SK-N-SH (cell line): ENCODE measurements around the gene CA7. TPM values are rescaled to one million over a fixed set of nuclear protein-coding genes. Genes with fewer than 3 reads are reported as not detected.

Experiments
- CTCF ChIA-PET: fragments of 300-600, 350-600 bp; formaldehyde crosslinking; extraction: SDS; loops from one replicate; lab custom pipeline; 2021; lab: Yijun Ruan, JAX
- POLR2A ChIA-PET: fragments of 350-600 bp; sonication (Branson Sonifier 250); formaldehyde crosslinking; extraction: SDS; loops from one replicate; lab custom pipeline; 2020; ENCODE audit warnings: antibody characterized with exemption, inconsistent platforms; lab: Yijun Ruan, JAX
- DNase-seq: peaks from one replicate; pipeline ENCODE4 v3.0.0; 2012
- H2AFZ ChIP-seq: fragments of 200-600 bp; sonication (generic); 2 replicates; pipeline ENCODE4 v1.8.1; 2016; ENCODE audit warnings: antibody characterized with exemption, mild to moderate bottlenecking, low read depth
- H3F3A ChIP-seq: fragments of 200-600 bp; sonication (generic); replicated peaks from 2 replicates; pipeline ENCODE3; 2016; ENCODE audit warnings: antibody characterized with exemption, mild to moderate bottlenecking; ENCODE audit not compliant: insufficient read depth
- H3K27ac ChIP-seq, 2 experiments: fragments of 200-500 bp in 1 of 2; fragments of 200-600 bp in 1 of 2; sonication (Bioruptor generic) in 1 of 2; sonication (generic), shearing (Covaris generic) in 1 of 2; 2 replicates each; pipeline versions ENCODE4 v1.5.1 to v1.6.1; 2014 to 2016; ENCODE audit warnings: low read depth in 2 of 2, inconsistent platforms in 1 of 2, low read length in 1 of 2, mild to moderate bottlenecking in 1 of 2, mixed read lengths in 1 of 2
- H3K27me3 ChIP-seq: fragments of 200-600 bp; sonication (generic), shearing (Covaris generic); 2 replicates; pipeline ENCODE4 v1.6.1; 2016; ENCODE audit warnings: mixed run types; ENCODE audit not compliant: insufficient read depth
- H3K36me3 ChIP-seq, 2 experiments: fragments of 200-500 bp in 1 of 2; fragments of 200-600 bp in 1 of 2; sonication (Bioruptor generic) in 1 of 2; sonication (generic) in 1 of 2; replicated peaks in 1 of 2; 2 replicates each; pipeline versions ENCODE3 to v1.5.1; 2014 to 2016; ENCODE audit warnings: low read length in 1 of 2, mild to moderate bottlenecking in 1 of 2; ENCODE audit not compliant: insufficient read depth in 2 of 2, control insufficient read depth in 1 of 2
- H3K4me1 ChIP-seq, 2 experiments: fragments of 200-500 bp in 1 of 2; fragments of 200-600 bp in 1 of 2; sonication (Bioruptor generic) in 1 of 2; sonication (generic), shearing (Covaris generic) in 1 of 2; 2 replicates each; pipeline versions ENCODE4 v1.5.1 to v1.6.1; 2014 to 2016; ENCODE audit warnings: low read depth in 1 of 2, low read length in 1 of 2, mixed run types in 1 of 2; ENCODE audit not compliant: insufficient read depth in 2 of 2, control insufficient read depth in 1 of 2
- H3K4me2 ChIP-seq: fragments of 200-600 bp; sonication (generic), shearing (Covaris generic); 2 replicates; pipeline ENCODE4 v1.6.1; 2017; ENCODE audit warnings: mixed run types
- H3K4me3 ChIP-seq, 2 experiments: fragments of 200-500 bp in 1 of 2; fragments of 200-600 bp in 1 of 2; sonication (Bioruptor generic) in 1 of 2; sonication (generic), shearing (Covaris generic) in 1 of 2; 2 replicates each; pipeline versions ENCODE4 v1.5.1 to v1.8.1; 2014 to 2016; ENCODE audit warnings: low read depth in 2 of 2, inconsistent platforms in 1 of 2, low read length in 1 of 2, mild to moderate bottlenecking in 1 of 2, mixed read lengths in 1 of 2, moderate library complexity in 1 of 2
- H3K79me2 ChIP-seq: fragments of 200-600 bp; sonication (generic); 2 replicates; pipeline ENCODE4 v1.8.1; 2017; ENCODE audit warnings: mild to moderate bottlenecking; ENCODE audit not compliant: insufficient read depth
- H3K9ac ChIP-seq: fragments of 200-600 bp; sonication (generic); 2 replicates; pipeline ENCODE4 v1.6.1; 2017; ENCODE audit warnings: mixed run types
- H3K9me2 ChIP-seq: fragments of 200-600 bp; sonication (generic); 2 replicates; pipeline ENCODE4 v1.6.1; 2017; ENCODE audit warnings: mixed run types
- H3K9me3 ChIP-seq: fragments of 200-600 bp; sonication (generic); 2 replicates; pipeline ENCODE4 v1.6.1; 2017; ENCODE audit warnings: mixed run types, mild to moderate bottlenecking, moderate library complexity
- H4K20me1 ChIP-seq: fragments of 200-600 bp; sonication (generic); 2 replicates; pipeline ENCODE4 v1.6.1; 2017; ENCODE audit warnings: mild to moderate bottlenecking, mixed run types; ENCODE audit not compliant: insufficient read depth
- ELF1 ChIP-seq: IDR thresholded peaks from 2 replicates; pipeline ENCODE4 v1.4.0; 2012
- EP300 ChIP-seq, 2 experiments: IDR thresholded peaks; 2 replicates each; pipeline versions ENCODE4 v1.4.0 to v1.6.1; 2012; ENCODE audit warnings: borderline replicate concordance in 1 of 2, low read depth in 1 of 2, low read length in 1 of 2
- GABPA ChIP-seq: IDR thresholded peaks from 2 replicates; pipeline ENCODE4 v1.4.0; 2012; ENCODE audit warnings: low read depth, mild to moderate bottlenecking
- IRF3 ChIP-seq: fragments of 150-350 bp; IDR thresholded peaks from 2 replicates; pipeline ENCODE4 v1.6.1; 2016; ENCODE audit warnings: mild to moderate bottlenecking, low read depth, low read length
- MXI1 ChIP-seq: IDR thresholded peaks from 2 replicates; pipeline ENCODE4 v1.6.1; 2012; ENCODE audit warnings: mild to moderate bottlenecking, low read depth, low read length, improper control_type of control experiment
- PBX3 ChIP-seq: IDR thresholded peaks from 2 replicates; pipeline ENCODE4; 2012
- POLR2AphosphoS5 ChIP-seq: IDR thresholded peaks from 2 replicates; pipeline ENCODE4 v1.6.1; 2012; ENCODE audit warnings: low read depth, low read length
- RAD21 ChIP-seq: IDR thresholded peaks from 2 replicates; pipeline ENCODE4 v1.6.1; 2012; ENCODE audit warnings: mild to moderate bottlenecking, low read length
- RFX5 ChIP-seq: IDR thresholded peaks from 2 replicates; pipeline ENCODE4 v1.6.1; 2012; ENCODE audit warnings: mild to moderate bottlenecking, improper control_type of control experiment, low read length
- SIN3A ChIP-seq: IDR thresholded peaks from 2 replicates; pipeline ENCODE4 v1.6.1; 2012; ENCODE audit warnings: low read depth, mild to moderate bottlenecking, low read length, moderate library complexity, borderline replicate concordance
- SMC3 ChIP-seq: IDR thresholded peaks from 2 replicates; pipeline ENCODE4 v1.6.1; 2012; ENCODE audit warnings: low read depth, low read length, improper control_type of control experiment
- TAF1 ChIP-seq: IDR thresholded peaks from 2 replicates; pipeline ENCODE4 v1.6.1; 2012; ENCODE audit warnings: low read depth, mild to moderate bottlenecking, low read length, moderate library complexity, borderline replicate concordance
- TCF12 ChIP-seq: IDR thresholded peaks from 2 replicates; pipeline ENCODE4 v1.4.0; 2012
- USF1 ChIP-seq: IDR thresholded peaks from 2 replicates; pipeline ENCODE4 v1.4.0; 2012; ENCODE audit warnings: low read depth, borderline replicate concordance
- YY1 ChIP-seq: IDR thresholded peaks from 2 replicates; pipeline ENCODE4 v1.4.0; 2012; ENCODE audit warnings: low read depth, mild to moderate bottlenecking
- WGBS: methylation state at CpG from one replicate; pipeline ENCODE4 v1.1.6; 2017; ENCODE audit warnings: low lambda C conversion rate; 5-methylcytosine and 5-hydroxymethylcytosine counted together
- polyA plus RNA-seq, 3 experiments: library from polyadenylated mRNA; depleted of rRNA; stranded (reverse); fragments of >200 nt; gene quantifications; 2 replicates each; pipeline ENCODE4 v1.2.3, GENCODE V29; 2012
- TF ChIP-seq, protein P1 (sequence below): IDR thresholded peaks from 2 replicates; pipeline ENCODE4 v1.4.0; 2012; ENCODE audit warnings: low read depth

Gene CA7
- polyA plus RNA-seq, 1 of the 3 experiments (the other 2 are of a cell fraction): 0.12 TPM

GRCh38 chr16:66850115-66850815 lies 6.1 kb downstream of the CA7 start:
- H3K27ac ChIP-seq: no peak overlapping the region
- H3K79me2 ChIP-seq: no peaks in the 10 kb centered on the region
- H3K27me3 ChIP-seq: peaks cover 4% of the 10 kb centered on the region; the same call in 1 of the 2 replicates
- H3K9me2 ChIP-seq: no peaks in the 10 kb centered on the region
- H3K9me3 ChIP-seq: no peaks in the 10 kb centered on the region
- H3F3A ChIP-seq: no peaks in the 10 kb centered on the region
- no peak for DNase-seq
- H3K9ac ChIP-seq: no peak overlapping the region
- ChIA-PET CTCF (interaction anchor here (0.7 to 9.7 kb wide), 4 partner anchors 17 to 23 kb away, joined by 3 to 68 read pairs (median 16); partner anchors contain the start of gene NAE1), POLR2A (no interaction called here)
- H2AFZ ChIP-seq: no peak overlapping the region
- no peaks in the 10 kb centered on the region for H3K4me1 ChIP-seq
- no peaks in the 10 kb centered on the region for H4K20me1 ChIP-seq
- no peak overlapping the region for H3K4me3 ChIP-seq
- no peaks in the 10 kb centered on the region for H3K36me3 ChIP-seq
- WGBS: 81% methylated on average over 11 of the region's 14 CpGs
- TF ChIP-seq SIN3A (no peak), IRF3 (no peak), GABPA (no peak)
- TF ChIP-seq, all 33 proteins: peak for 0
- H3K4me2 ChIP-seq: no peak overlapping the region

GRCh38 chr16:66851166-66851964 lies 7.2 kb downstream of the CA7 start:
- Histone ChIP-seq H3K27me3 (no peaks in the 10 kb centered on the region; the same call in 1 of the 2 replicates), H3K9me3 (no peaks in the 10 kb centered on the region), H3K4me1 (no peaks in the 10 kb centered on the region), H3K9ac (no peak overlapping the region), H3K36me3 (no peaks in the 10 kb centered on the region), H3K4me3 (no peak overlapping the region), H3K27ac (no peak overlapping the region), H4K20me1 (no peaks in the 10 kb centered on the region), H2AFZ (no peak overlapping the region), H3K79me2 (no peaks in the 10 kb centered on the region), H3F3A (no peaks in the 10 kb centered on the region), H3K9me2 (no peaks in the 10 kb centered on the region), H3K4me2 (no peak overlapping the region)
- CTCF ChIA-PET: interaction anchor here (1.1 to 5.6 kb wide), 3 partner anchors 9 to 21 kb away, joined by 4 to 39 read pairs (median 26); partner anchors contain the start of gene NAE1
- TF ChIP-seq RFX5: no peak
- no peak for TF ChIP-seq USF1
- TF ChIP-seq EP300 (IDR thresholded peaks at IDR 0.05; ENCODE audit: borderline replicate concordance in 1 of 2, low read depth in 1 of 2, low read length in 1 of 2): no peak
- TF ChIP-seq YY1: no peak
- no peak for TF ChIP-seq MXI1
- no peak for TF ChIP-seq ELF1
- TF ChIP-seq RAD21: no peak
- TF ChIP-seq, protein P1, sequence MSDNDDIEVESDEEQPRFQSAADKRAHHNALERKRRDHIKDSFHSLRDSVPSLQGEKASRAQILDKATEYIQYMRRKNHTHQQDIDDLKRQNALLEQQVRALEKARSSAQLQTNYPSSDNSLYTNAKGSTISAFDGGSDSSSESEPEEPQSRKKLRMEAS: no peak
- TF ChIP-seq SMC3: no peak
- no peak for TF ChIP-seq SIN3A
- no peak for TF ChIP-seq IRF3
- TF ChIP-seq PBX3: no peak
- no peak for TF ChIP-seq TAF1
- TF ChIP-seq POLR2AphosphoS5: no peak
- TF ChIP-seq TCF12: no peak
- DNase-seq: peak; percentile 6
- WGBS: 79% methylated on average over 7 of the region's 13 CpGs
- POLR2A ChIA-PET: no interaction called here
